ENCODE results near the gene EIF4A3.

DNA sequence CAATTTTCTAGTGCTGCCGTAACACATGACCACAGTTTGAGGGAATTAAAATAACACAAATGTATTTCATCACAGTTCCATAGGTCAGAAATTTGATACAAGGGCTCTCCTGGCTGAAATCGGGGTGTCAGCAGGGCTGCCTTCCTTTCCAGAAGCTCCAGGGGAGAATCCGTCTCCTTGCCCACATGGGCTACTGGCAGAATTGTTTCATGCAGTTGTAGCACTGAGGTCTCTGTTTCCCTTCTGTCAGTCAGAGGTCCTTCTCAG lies 20.5 kb downstream of the EIF4A3 start:
- TF ChIP-seq, protein P1, sequence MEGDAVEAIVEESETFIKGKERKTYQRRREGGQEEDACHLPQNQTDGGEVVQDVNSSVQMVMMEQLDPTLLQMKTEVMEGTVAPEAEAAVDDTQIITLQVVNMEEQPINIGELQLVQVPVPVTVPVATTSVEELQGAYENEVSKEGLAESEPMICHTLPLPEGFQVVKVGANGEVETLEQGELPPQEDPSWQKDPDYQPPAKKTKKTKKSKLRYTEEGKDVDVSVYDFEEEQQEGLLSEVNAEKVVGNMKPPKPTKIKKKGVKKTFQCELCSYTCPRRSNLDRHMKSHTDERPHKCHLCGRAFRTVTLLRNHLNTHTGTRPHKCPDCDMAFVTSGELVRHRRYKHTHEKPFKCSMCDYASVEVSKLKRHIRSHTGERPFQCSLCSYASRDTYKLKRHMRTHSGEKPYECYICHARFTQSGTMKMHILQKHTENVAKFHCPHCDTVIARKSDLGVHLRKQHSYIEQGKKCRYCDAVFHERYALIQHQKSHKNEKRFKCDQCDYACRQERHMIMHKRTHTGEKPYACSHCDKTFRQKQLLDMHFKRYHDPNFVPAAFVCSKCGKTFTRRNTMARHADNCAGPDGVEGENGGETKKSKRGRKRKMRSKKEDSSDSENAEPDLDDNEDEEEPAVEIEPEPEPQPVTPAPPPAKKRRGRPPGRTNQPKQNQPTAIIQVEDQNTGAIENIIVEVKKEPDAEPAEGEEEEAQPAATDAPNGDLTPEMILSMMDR (conservative IDR thresholded peaks at IDR 0.05; ENCODE audit: low read length) = no peak
- no peak for TF ChIP-seq EZH2phosphoT487 (IDR thresholded peaks at IDR 0.05; ENCODE audit: borderline replicate concordance, low read depth, low read length)
